ENCODE results near the gene ZXDA. TPM values are rescaled to one million over a fixed set of nuclear protein-coding genes. Genes with fewer than 3 reads are reported as not detected.
"Not testable (repeated sequence)": the region's sequence is repeated elsewhere in the genome, so short reads cannot be mapped to it uniquely, and the experiment has no call there.

The ZXDA gene
- total and polyA plus RNA-seq, 4 experiments from 2014 or later = 3.3 to 13.4 (median 8.1) TPM

DNA sequence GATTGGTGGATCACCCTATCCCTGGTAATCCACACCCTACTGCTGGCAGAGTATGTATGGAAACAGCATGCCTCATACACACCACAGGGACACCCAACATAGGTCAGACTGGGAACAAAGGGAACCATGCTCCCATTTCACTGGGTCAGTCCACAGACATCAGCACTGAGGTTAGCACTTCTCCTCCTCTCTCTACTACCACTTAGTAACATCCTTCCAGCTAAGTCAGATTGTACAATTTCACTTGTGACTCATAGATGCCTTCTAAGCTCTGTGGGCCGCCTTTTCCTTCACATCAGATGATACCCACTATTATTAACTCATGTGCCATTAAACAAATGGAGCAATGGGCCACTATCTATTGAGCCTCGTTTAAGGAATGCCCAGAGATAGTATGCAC, 15.5 kb upstream of the ZXDA start:
- H3K27me3 ChIP-seq (ENCODE audit: insufficient read depth, low read length) = no peaks in the 10 kb centered on the region
- peaks cover 0 to 2% (median 0%) of the 10 kb centered on the region in 4 donors for H3K4me1 Mint-ChIP-seq
- H3K4me3 Mint-ChIP-seq = no peak overlapping the region
- H3K27ac ChIP-seq (ENCODE audit: low read depth, low read length) = no peak overlapping the region
- no peaks in the 10 kb centered on the region for H3K9me3 ChIP-seq (ENCODE audit: control insufficient read depth in 1 of 2, low read length in 2 of 2)
- no peak overlapping the region for H3K27ac Mint-ChIP-seq
- no peaks in the 10 kb centered on the region for H3K27me3 Mint-ChIP-seq
- no peaks in the 10 kb centered on the region for H3K36me3 Mint-ChIP-seq
- intact Hi-C loops (cut with micrococcal nuclease) = loop anchor here (5.0 kb wide), 1 partner anchor 399 kb away; no protein-coding TSS in a partner anchor
- no peaks in the 10 kb centered on the region for H3K4me1 ChIP-seq (ENCODE audit: insufficient read depth, low read length)
- ChIA-PET CTCF (ENCODE audit: partially characterized antibody) (interaction anchor here (1.2 to 1.4 kb wide), 2 partner anchors 104 to 105 kb away, joined by 3 read pairs; no protein-coding TSS in a partner anchor), POLR2A (ENCODE audit: partially characterized antibody) (no interaction called here)
- DNase-seq = no peak
- H3K4me3 ChIP-seq (ENCODE audit: low read length in 2 of 2) = no peak overlapping the region
- no peaks in the 10 kb centered on the region for H3K36me3 ChIP-seq (ENCODE audit: insufficient read depth, low read length)
- H3K9me3 Mint-ChIP-seq = no peaks in the 10 kb centered on the region

- H3K27me3 ChIP-seq (ENCODE audit: insufficient read depth, low read length) = no peaks in the 10 kb centered on the region
- Mint-ChIP-seq H3K27me3 (no peaks in the 10 kb centered on the region), H3K4me1 (no peaks in the 10 kb centered on the region), H3K27ac (no peak overlapping the region), H3K9me3 (no peaks in the 10 kb centered on the region), H3K4me3 (peak overlapping the region in 1 of 8 donors; percentile 18), H3K36me3 (no peaks in the 10 kb centered on the region)
- intact Hi-C loops (cut with micrococcal nuclease) = loop anchor here (1.0 to 5.0 kb wide), 2 partner anchors 98 to 632 kb away; partner anchors contain the start of gene FAAH2
- DNase-seq = peak in 4 of 5 donors; percentile 24 to 43 (median 30)
- no peaks in the 10 kb centered on the region for H3K9me3 ChIP-seq (ENCODE audit: control insufficient read depth in 1 of 2, low read length in 2 of 2)
- H3K4me3 ChIP-seq (ENCODE audit: low read length in 2 of 2) = no peak overlapping the region
- H3K27ac ChIP-seq (ENCODE audit: low read depth, low read length) = no peak overlapping the region
- ChIA-PET POLR2A (ENCODE audit: partially characterized antibody) (no interaction called here), CTCF (ENCODE audit: partially characterized antibody) (interaction anchor here (0.8 to 1.6 kb wide), 4 partner anchors 17 to 1154 kb away, joined by 3 to 6 read pairs (median 4); no protein-coding TSS in a partner anchor)
- no peaks in the 10 kb centered on the region for H3K36me3 ChIP-seq (ENCODE audit: insufficient read depth, low read length)
- H3K4me1 ChIP-seq (ENCODE audit: insufficient read depth, low read length) = peaks cover 4% of the 10 kb centered on the region
These were observed 8.6 kb upstream of the ZXDA start for GRCh38 chrX:57918750-57919436.

- no peaks in the 10 kb centered on the region for H3K9me3 Mint-ChIP-seq
- POLR2A ChIA-PET (ENCODE audit: partially characterized antibody) = no interaction called here
- no peaks in the 10 kb centered on the region for H3K27me3 Mint-ChIP-seq
- H3K4me1 ChIP-seq (ENCODE audit: insufficient read depth, low read length) = peaks cover 13% of the 10 kb centered on the region
- no peak overlapping the region for H3K4me3 Mint-ChIP-seq
- H3K27me3 ChIP-seq (ENCODE audit: insufficient read depth, low read length) = no peaks in the 10 kb centered on the region
- H3K36me3 ChIP-seq (ENCODE audit: insufficient read depth, low read length) = no peaks in the 10 kb centered on the region
- H3K9me3 ChIP-seq (ENCODE audit: control insufficient read depth in 1 of 2, low read length in 2 of 2) = no peaks in the 10 kb centered on the region
- no peak overlapping the region for H3K27ac ChIP-seq (ENCODE audit: low read depth, low read length)
- DNase-seq = no peak
- intact Hi-C loops (cut with micrococcal nuclease) = loop anchor here (5.0 kb wide), 1 partner anchor 628 kb away; the partner anchor contains the start of gene FAAH2
- CTCF ChIA-PET (ENCODE audit: partially characterized antibody) = interaction anchor here (1.2 kb wide), 1 partner anchor 9 kb away, joined by 4 read pairs; no protein-coding TSS in a partner anchor
- peaks cover 7 to 15% (median 11%) of the 10 kb centered on the region in 4 donors for H3K4me1 Mint-ChIP-seq
- H3K27ac Mint-ChIP-seq = no peak overlapping the region
- H3K4me3 ChIP-seq (ENCODE audit: low read length in 2 of 2) = no peak overlapping the region
- no peaks in the 10 kb centered on the region for H3K36me3 Mint-ChIP-seq
These were observed 5.4 kb upstream of the ZXDA start for GRCh38 chrX:57915680-57916079.

- H3K4me1 ChIP-seq (ENCODE audit: insufficient read depth, low read length) = peaks cover 33% of the 10 kb centered on the region
- intact Hi-C loops (cut with micrococcal nuclease) = loop anchor here (5.0 kb wide), 2 partner anchors 317 to 1097 kb away; partner anchors contain the start of gene ZXDB
- DNase-seq = peak; percentile 37 to 55 (median 47)
- H3K9me3 Mint-ChIP-seq; H3K4me3 ChIP-seq (ENCODE audit: low read length in 2 of 2); H3K36me3 ChIP-seq (ENCODE audit: insufficient read depth, low read length); H3K9me3 ChIP-seq (ENCODE audit: control insufficient read depth in 1 of 2, low read length in 2 of 2); CTCF ChIA-PET (ENCODE audit: partially characterized antibody); POLR2A ChIA-PET (ENCODE audit: partially characterized antibody); H3K27me3 ChIP-seq (ENCODE audit: insufficient read depth, low read length); H3K27me3 Mint-ChIP-seq; H3K36me3 Mint-ChIP-seq: not testable (repeated sequence)
- Mint-ChIP-seq H3K27ac (peak overlapping the region in 3 of 7 donors; percentile 46 to 96 (median 48)), H3K4me3 (peak overlapping the region in 7 of 8 donors; percentile 41 to 82 (median 59)), H3K4me1 (peaks cover 22 to 47% (median 35%) of the 10 kb centered on the region in 4 donors)
- peak overlapping the region; percentile 59 for H3K27ac ChIP-seq (ENCODE audit: low read depth, low read length)
These were observed 517 bp downstream of the ZXDA start for GRCh38 chrX:57909595-57910286.

DNA sequence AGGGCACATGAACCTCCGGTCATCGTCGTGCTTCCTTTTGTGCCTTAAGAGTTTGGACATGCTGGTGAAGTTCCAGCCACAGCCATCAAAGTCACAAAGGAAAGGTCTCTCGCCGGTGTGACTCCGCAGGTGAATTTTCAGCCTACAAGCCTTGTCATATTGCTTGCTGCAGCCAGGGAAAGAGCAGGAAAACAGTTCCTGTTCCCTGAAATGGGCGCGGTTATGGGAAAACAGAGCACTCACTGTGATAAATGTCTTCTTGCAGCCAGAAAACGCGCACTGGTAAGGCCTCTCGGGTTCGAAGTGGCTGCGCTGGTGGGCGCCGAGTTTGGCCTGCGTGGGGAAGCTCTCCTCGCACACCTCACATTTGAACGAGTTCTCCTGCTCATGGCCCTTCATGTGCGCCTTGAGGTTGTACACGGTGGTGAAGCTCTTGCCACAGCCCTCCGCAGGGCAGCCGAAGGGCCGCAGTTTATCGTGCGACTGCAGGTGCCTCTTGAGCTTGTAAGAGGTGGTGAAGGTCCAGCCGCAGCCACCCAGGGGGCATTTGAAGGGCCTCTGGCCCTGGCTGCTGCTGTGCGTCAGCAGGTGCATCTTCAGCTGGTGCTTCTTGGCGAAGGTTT, 1.2 kb downstream of the ZXDA start:
- H3K36me3 ChIP-seq (ENCODE audit: insufficient read depth, low read length); POLR2A ChIA-PET (ENCODE audit: partially characterized antibody); H3K9me3 Mint-ChIP-seq; H3K27me3 Mint-ChIP-seq; H3K9me3 ChIP-seq (ENCODE audit: control insufficient read depth in 1 of 2, low read length in 2 of 2); CTCF ChIA-PET (ENCODE audit: partially characterized antibody); intact Hi-C loops (cut with micrococcal nuclease); H3K36me3 Mint-ChIP-seq; H3K27me3 ChIP-seq (ENCODE audit: insufficient read depth, low read length); H3K4me3 ChIP-seq (ENCODE audit: low read length in 2 of 2): not testable (repeated sequence)
- Histone ChIP-seq H3K27ac (ENCODE audit: low read depth, low read length) (peak overlapping the region; percentile 59), H3K4me1 (ENCODE audit: insufficient read depth, low read length) (peaks cover 33% of the 10 kb centered on the region)
- peak in 1 of 5 donors; percentile 5 for DNase-seq
- Mint-ChIP-seq H3K4me1 (peaks cover 22 to 51% (median 35%) of the 10 kb centered on the region in 4 donors), H3K27ac (peak overlapping the region in 5 of 7 donors; percentile 4 to 73 (median 48)), H3K4me3 (peak overlapping the region; percentile 19 to 79 (median 58))

DNA sequence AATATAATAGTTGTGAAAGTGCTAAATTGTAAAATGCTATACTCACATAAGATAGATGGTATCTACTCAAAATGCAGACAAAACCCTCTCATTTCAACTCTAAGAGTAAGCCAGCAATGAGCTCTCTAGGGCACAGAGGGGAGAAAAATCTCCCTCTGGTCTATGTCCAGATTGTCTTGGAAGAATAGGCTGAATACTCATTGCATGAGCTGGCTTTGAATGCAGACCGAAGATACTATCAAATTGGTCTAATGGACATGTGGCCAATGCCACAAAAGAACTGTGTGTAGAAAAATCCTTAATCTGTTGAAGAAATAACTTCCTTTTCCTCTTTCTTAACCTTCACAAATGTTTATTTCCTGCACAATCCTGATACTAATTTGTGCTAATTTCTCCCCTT, 3.5 kb downstream of the ZXDA start:
- no peaks in the 10 kb centered on the region for H3K27me3 Mint-ChIP-seq
- H3K4me3 ChIP-seq (ENCODE audit: low read length in 2 of 2) = no peak overlapping the region
- no peaks in the 10 kb centered on the region for H3K9me3 ChIP-seq (ENCODE audit: control insufficient read depth in 1 of 2, low read length in 2 of 2)
- CTCF ChIA-PET (ENCODE audit: partially characterized antibody) = interaction anchor here (1.0 kb wide), 1 partner anchor 9 kb away, joined by 4 read pairs; no protein-coding TSS in a partner anchor
- peaks cover 0 to 2% (median 0%) of the 10 kb centered on the region in 8 donors for H3K9me3 Mint-ChIP-seq
- H3K4me1 Mint-ChIP-seq = peaks cover 24 to 52% (median 38%) of the 10 kb centered on the region in 4 donors
- intact Hi-C loops (cut with micrococcal nuclease) = no loop called here
- no peak for DNase-seq
- H3K27ac ChIP-seq (ENCODE audit: low read depth, low read length) = no peak overlapping the region
- H3K4me3 Mint-ChIP-seq = peak overlapping the region; percentile 3 to 71 (median 56)
- POLR2A ChIA-PET (ENCODE audit: partially characterized antibody) = no interaction called here
- H3K36me3 Mint-ChIP-seq = peaks cover 0 to 9% of the 10 kb centered on the region in 2 donors
- H3K27me3 ChIP-seq (ENCODE audit: insufficient read depth, low read length) = no peaks in the 10 kb centered on the region
- H3K36me3 ChIP-seq (ENCODE audit: insufficient read depth, low read length) = no peaks in the 10 kb centered on the region
- peaks cover 33% of the 10 kb centered on the region for H3K4me1 ChIP-seq (ENCODE audit: insufficient read depth, low read length)
- peak overlapping the region in 5 of 7 donors; percentile 9 to 84 (median 64) for H3K27ac Mint-ChIP-seq

- H3K27me3 Mint-ChIP-seq = no peaks in the 10 kb centered on the region
- CTCF ChIA-PET (ENCODE audit: partially characterized antibody) = no interaction called here
- DNase-seq = no peak
- peak overlapping the region; percentile 56 to 89 (median 74) for H3K4me3 Mint-ChIP-seq
- Histone ChIP-seq H3K9me3 (ENCODE audit: control insufficient read depth in 1 of 2, low read length in 2 of 2) (no peaks in the 10 kb centered on the region), H3K36me3 (ENCODE audit: insufficient read depth, low read length) (no peaks in the 10 kb centered on the region), H3K4me3 (ENCODE audit: low read length in 2 of 2) (no peak overlapping the region), H3K27ac (ENCODE audit: low read depth, low read length) (no peak overlapping the region), H3K4me1 (ENCODE audit: insufficient read depth, low read length) (peaks cover 23% of the 10 kb centered on the region), H3K27me3 (ENCODE audit: insufficient read depth, low read length) (no peaks in the 10 kb centered on the region)
- H3K4me1 Mint-ChIP-seq = peaks cover 16 to 37% (median 27%) of the 10 kb centered on the region in 4 donors
- POLR2A ChIA-PET (ENCODE audit: partially characterized antibody) = no interaction called here
- peak overlapping the region; percentile 25 to 84 (median 61) for H3K27ac Mint-ChIP-seq
- H3K9me3 Mint-ChIP-seq = peaks cover 0 to 2% (median 0%) of the 10 kb centered on the region in 8 donors
- intact Hi-C loops (cut with micrococcal nuclease) = no loop called here
- H3K36me3 Mint-ChIP-seq = peaks cover 0 to 9% of the 10 kb centered on the region in 2 donors
These were observed 5.1 kb downstream of the ZXDA start for GRCh38 chrX:57905141-57905540.
